Activated CD8-positive, alpha-beta memory T cell treated with anti-CD3 and anti-CD28 coated beads, Interleukin-2, amount 50 U/mL, for 24 hours (primary cell): Measurements from ENCODE around the gene ATP1B2.
"Not testable (repeated sequence)": the region's sequence is repeated elsewhere in the genome, so short reads cannot be mapped to it uniquely, and the experiment has no call there.

ENCODE experiments used
- DNase-seq: peaks from one replicate; pipeline ENCODE4 v3.0.0-alpha.2; 2020; ENCODE audit errors: extremely low read depth

Gene ATP1B2, protein sequence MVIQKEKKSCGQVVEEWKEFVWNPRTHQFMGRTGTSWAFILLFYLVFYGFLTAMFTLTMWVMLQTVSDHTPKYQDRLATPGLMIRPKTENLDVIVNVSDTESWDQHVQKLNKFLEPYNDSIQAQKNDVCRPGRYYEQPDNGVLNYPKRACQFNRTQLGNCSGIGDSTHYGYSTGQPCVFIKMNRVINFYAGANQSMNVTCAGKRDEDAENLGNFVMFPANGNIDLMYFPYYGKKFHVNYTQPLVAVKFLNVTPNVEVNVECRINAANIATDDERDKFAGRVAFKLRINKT

DNA sequence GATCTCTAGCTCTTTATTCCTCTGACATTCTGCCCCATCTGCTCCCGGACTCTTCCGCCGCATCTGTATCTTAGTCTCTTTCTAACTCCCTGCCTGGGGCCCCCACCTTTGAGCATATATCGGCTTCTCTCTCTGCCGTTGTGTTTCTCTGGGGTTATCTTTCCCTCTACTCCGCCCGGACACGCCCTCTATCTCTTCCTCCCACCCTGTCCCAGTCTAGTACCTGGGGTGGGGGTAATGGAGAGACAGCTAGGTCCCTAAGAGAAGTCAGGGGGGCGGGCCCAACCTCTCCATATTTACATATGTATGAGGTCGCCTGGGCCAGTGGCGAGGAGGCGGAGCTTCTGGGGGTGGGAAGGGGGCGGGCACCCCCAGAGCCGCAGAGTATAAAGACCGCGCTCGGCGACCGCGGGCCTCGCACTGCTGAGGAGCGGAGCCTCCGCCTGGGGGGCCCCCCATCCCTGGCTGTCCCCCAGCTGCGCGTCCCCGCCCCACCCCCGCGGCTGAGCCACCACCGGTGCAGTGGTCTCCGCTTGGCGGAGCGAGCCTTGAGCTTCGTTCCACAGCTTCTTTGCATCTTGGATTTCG, at the start of gene ATP1B2:
ATP1B2 (plus strand) TSS at position 418 of the 588 bp plus-strand sequence. CDS start 593 bp downstream, outside the sequence.
- DNase-seq, result peak; percentile 33

DNA sequence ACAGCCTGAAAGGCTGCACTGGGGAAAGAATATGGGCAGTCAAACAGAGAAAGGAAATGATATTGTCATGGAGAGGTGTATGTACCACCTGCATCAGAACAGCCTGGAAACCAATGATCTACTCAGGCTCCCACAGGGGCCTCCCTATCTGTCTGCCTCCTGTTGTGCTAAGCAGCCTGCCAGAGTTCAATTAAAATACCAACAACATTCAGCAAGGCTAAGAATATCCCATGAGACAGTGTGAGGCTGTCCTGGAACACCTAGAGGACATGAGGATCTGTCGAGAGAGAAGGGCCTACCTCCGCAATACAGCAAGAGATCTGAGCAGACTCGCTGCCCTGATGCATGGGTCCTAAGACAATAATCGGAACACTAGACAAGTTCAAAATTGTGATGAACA, 44.4 kb upstream of the ATP1B2 start:
- no peak for DNase-seq

DNA sequence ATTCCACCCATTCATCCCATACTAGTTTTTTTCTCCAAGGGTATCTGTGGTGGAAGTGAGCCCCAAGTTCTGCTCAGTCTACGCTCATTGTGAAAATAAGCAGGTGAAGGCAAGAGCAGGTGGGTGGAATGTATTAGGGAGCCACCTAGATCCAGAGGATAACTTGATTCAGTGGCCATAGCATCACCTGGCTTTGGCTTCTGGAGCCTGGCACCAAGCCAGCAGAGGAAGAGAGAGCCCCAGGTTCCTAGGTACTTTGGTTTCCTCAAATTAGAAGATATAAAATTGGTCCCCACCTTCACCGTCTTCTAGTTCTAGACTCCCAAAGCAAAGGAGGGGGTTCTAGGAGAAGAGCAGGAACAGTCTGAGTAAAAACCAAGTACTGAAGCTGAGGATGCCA, 40.1 kb upstream of the ATP1B2 start:
- DNase-seq, result no peak

DNA sequence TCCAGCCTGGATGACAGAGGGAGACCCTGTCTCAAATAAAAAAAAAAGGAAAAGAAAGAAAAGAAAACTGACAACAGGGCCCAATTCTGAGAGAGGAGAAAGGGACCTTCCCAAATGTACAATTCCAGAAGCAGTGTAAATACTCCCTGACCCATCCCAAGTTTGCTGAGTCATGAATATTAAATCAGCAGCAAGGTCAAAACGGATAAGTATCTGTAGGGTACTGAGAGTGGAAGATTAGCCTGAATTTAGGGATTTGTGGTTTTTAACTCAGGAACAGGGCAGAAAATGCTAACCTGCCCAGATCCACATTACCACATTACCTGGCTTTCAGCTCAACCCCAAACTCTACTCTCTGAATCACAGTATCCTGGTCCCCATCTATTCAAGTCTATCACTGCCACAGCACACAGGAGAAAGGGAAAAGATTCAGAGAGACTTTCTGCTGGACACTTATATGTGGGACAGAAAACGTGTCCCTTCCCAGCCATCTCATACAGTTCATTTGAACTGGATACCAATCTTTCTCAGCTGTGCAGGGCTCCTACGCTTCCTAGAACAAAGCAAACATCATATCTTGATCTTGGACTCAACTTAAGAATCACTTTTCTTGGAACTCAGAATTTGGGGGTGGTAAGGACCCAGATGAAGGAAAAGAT, 39.0 kb upstream of the ATP1B2 start:
- no peak for DNase-seq

DNA sequence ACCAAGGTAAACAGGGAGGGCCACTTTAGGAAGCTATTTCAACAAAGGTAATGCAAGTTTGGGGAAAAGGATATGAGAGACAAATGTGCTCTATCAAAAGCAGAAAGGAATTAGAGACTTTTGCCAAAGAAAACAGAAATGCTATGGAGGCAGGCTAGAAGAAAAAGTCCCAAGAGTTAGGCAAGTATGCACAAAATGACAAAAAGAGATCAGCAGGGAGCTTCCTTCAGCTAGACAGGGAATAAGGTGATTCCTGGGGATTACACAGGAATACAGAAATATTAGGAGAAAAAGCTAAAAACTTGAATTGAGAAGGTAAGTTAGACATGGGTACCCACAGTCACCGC, 38.5 kb upstream of the ATP1B2 start:
- DNase-seq, result no peak

DNA sequence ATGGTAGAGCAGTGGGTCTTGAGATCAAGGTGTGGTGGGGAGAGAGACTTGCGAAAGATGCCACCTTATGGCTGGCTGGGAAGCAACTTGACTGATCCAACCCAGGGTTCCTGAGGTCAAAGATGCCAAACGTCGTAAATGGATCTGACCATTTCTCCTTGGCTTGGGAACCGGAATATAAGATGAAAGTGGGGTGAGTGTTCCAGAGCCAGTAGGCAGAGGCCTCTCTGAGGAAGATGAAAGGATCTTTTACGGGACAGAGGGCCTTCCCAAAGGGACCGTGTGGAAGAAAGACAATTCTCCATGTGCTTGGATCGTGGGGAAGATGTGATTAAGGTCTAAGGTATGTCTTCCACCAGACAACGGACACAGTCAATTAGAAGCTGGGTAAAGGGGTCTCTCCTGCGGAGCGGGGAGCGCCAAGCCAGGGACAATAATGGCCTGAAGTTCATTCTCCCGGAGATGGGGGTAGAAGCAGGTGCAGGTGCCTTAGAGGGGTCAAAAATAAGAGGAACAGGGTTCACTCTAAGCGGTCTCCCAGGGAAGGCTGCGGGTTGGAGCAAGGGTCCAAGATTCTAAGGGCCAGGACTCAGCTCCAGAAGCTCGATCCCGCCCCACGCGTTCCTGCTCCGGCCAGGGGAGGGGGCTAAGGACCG, 36.8 kb upstream of the ATP1B2 start:
- DNase-seq, result no peak

DNA sequence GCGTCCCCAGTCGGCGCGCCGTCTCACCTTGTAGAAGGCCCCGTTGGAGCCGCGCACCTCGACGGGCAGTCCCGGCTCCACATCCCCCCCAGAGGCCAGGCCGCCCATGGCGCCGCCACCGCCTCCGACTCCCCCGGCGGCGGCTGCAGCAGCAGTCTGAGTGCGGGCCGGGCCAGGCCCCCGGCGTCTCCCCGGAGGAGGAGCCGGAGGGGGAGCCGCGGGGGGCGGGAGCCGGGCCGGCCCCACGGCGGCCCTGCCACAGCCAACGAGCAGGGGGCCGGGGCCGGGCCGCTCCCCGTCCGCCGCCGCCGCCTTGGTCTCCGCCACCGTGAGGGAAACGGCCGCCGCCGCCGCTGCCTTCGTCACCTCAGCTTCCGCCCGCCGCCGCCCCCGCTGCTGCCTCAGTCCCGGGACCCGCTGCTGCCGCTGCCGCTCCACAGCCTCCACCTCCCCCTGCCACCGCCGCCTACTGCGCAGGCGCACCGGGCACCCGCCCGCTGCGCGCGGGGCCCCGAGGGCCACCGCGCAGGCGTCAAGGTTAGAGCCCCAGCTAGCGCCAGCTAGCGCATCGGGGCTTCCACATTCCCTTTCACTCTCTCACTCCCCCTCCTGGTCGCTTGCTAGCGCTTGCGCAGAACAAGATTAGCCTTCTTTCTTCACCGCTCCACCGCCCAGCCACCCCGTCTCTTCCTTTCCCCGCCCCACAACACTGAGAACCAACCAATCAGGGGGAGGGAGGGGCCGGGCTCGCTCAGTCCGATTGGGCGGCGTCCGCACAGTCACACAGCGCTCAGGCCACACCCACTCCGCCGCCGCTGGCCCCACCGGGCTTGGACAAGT, 36.1 kb upstream of the ATP1B2 start, which contains the start of gene FXR2:
FXR2 (minus strand) TSS at position 473 of the 840 bp plus-strand sequence; CDS start at position 108, 365 bp downstream.
- peak; percentile 99 for DNase-seq

DNA sequence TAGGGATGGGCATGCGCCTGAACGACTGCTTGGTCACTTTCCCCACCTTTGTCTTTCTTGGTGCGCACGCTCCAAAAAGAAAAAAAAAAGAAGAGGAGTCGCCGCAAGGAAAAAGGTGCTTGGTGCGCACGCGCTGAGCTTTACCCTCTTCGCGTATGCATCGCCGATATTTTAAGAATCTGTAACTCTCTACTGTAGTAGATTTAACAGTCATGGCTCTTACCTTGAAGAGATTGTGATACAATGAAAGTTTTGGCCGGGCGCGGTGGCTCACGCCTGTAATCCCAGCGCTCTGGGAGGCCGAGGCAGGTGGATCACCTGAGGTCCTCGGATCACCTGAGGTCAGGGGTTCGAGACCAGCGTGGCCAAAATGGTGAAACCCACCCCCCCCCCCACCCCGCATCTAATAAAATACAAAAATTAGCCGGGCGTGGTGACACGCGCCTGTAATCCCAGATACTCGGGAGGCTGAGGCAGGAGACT, 35.4 kb upstream of the ATP1B2 start:
- DNase-seq, result no peak

DNA sequence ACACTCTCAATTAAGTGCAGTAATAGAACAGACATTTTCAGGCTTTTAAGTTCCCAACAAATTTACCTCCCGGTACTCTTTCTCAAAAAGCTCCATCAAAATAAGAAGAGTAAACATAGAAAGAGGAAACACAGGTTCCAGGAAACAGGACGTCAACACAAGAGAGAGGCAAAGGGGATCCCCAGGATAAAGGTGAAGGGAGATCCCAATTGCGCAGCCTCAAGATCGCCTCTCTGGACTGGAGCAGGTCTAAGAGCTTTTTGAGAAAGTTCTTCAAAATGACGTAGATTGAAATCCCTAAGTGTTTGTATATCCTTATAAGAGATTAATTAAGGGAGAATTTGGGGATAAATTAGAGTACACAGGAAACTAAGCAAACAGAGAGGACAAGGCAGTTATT, 32.1 kb upstream of the ATP1B2 start:
- no peak for DNase-seq

DNA sequence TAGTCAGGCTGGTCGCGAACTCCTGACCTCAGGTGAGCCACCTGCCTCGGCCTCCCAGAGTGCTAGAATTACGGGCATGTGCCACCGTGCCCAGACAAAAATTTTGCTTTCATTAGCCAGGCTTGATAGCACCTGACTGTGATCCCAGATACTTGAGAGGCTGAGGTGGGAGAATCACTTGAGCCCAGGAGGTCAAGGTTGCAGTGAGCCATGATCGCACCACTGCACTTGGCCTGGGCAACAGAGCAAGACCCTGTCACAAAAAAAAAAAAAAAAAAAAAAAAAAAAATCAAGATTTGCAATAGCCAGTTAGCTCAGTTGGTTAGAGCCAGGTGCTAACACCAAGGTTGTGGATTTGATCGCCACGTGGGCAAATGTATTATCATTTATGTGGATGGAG, 29.9 kb upstream of the ATP1B2 start:
- no peak for DNase-seq

DNA sequence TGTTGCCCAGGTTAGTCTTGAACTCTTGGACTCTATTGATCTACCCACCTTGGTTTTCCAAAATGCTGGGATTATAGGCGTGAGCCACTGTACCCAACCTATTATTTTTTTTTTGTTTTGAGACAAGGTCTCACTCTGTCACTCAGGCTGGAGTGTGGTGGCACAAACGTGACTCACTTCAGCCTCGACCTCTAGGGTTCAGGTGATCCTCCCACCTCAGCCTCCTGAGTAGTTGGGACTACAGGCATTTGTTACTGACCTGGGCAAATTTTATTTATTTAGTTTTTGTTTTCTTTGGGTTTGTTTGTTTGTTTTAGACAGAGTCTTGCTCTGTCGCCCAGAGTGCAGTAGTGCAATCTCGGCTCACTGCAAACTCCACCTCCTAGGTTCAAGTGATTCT, 27.1 kb upstream of the ATP1B2 start:
- no peak for DNase-seq

DNA sequence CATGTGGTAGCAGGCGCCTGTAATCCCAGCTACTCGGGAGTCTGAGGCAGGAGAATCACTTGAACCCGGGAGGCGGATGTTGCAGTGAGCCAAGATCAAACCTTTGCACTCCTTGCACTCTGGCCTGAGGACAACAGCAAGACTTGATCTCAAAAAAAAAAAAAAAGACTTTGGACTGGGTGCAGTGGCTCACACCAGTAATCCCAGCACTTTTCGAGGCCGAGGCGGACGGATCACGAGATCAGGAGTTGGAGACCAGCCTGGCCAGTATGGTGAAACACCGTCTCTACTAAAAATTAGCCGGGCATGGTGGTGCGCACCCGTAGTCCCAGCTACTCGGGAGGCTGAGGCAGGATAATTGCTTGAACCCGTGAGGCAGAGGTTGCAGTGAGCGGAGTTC, 25.0 kb upstream of the ATP1B2 start:
- DNase-seq, result not testable (repeated sequence)

DNA sequence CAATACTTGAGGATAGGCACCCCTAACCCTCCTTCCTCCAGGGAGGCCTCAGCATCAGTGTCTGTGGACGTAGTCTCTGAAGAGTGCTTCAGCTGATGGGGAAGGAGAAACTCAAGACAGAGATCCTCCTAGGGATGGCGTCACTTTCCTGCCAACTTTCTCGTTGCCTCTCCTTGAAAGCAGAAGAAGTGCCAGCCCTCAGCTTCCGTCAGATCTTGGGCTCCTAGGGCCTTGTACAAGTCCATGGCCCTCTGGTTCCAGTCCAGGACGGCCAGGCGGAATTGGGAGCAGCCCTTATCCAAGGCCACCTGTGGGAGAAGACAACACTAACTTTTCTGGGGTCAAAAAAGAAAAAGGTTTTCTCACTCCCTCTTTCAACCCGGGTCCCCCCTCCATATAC, 24.4 kb upstream of the ATP1B2 start:
- no peak for DNase-seq

DNA sequence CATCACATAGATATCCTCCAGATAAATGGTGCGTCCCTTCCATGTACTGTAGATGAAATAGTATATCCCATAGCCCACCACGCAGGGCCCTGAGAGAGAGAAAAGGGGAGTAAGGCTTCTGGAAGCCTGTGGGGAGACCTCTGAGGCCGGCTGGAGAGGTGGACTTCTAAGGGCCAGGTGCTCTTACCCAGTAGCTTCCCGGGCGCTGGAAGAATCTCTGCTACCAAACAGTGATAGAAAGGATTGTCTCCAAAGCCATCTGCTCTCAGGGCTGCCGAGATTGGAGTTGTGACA, 23.8 kb upstream of the ATP1B2 start:
- DNase-seq, result no peak

DNA sequence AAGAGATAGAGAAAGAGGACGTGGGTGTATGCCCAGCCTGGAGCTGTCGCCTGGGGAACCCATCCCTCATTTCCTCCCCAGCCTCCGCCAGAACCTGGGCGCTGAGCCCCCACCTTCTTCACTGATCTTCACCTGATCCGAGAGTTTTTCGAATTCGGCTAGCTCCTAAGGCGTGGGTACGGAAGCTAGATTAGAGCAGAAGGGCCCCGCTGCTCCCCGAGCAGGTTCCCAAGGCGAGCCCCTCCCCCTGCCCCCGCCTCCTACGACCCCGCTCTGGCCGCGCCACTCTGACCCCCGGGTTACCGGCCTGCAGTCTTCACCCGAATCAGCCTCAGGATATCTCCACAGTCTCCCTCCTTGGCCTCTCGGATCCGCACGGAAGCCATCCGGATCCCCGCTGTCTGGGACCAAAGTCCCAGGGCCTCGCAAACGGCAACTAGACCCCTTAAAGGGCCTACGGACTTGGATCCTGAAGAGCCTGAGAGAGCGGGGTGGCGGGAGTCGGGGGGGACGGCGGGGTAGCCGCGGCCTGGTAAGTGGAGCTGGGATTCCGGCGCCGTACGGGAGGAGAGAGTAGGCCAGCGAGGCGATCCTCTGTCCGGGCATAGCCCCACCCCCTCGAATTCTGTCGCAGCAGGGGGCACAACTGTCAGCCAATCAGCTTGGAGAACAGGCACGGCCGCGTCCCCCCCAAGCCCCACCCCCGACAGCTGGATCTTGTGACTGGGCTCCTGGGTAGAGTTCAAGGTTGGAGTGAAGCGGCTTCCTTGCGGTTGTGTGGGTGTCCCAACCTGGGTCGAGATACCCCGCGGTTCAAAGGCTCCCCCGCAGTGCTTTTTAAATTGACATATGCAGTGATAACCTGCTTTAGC, 23.2 kb upstream of the ATP1B2 start, which contains the start of gene SAT2:
SAT2 (minus strand) TSS at position 572 of the 872 bp plus-strand sequence; CDS start at position 386, 186 bp downstream.
- DNase-seq, result peak; percentile 71

DNA sequence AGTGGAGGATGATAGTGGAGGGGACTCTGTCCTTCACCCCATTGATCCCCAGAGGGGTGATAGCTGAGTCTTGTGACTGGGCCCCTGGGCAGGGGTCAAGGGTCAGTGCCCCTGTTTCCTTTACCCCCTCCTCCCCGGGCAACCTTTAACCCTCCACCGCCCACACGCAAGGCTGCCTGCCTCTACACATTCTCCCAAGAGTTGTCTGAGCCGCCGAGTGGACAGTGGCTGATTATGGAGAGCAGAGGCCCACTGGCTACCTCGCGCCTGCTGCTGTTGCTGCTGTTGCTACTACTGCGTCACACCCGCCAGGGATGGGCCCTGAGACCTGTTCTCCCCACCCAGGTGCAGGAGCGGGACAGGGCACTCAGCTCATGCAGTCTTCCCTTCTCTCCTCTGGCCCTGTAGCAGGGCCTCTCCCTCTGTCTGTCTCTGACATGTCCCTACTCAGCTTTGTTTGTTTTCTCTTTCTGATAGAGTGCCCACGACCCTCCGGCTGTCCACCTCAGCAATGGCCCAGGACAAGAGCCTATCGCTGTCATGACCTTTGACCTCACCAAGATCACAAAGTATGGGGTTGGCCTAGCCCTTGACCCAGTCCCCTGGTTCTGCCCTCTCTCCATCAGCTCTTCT, 20.7 kb upstream of the ATP1B2 start, which contains the start of gene SHBG:
SHBG (plus strand) TSS at position 197 of the 633 bp plus-strand sequence; CDS start at position 235, 38 bp downstream.
- no peak for DNase-seq

DNA sequence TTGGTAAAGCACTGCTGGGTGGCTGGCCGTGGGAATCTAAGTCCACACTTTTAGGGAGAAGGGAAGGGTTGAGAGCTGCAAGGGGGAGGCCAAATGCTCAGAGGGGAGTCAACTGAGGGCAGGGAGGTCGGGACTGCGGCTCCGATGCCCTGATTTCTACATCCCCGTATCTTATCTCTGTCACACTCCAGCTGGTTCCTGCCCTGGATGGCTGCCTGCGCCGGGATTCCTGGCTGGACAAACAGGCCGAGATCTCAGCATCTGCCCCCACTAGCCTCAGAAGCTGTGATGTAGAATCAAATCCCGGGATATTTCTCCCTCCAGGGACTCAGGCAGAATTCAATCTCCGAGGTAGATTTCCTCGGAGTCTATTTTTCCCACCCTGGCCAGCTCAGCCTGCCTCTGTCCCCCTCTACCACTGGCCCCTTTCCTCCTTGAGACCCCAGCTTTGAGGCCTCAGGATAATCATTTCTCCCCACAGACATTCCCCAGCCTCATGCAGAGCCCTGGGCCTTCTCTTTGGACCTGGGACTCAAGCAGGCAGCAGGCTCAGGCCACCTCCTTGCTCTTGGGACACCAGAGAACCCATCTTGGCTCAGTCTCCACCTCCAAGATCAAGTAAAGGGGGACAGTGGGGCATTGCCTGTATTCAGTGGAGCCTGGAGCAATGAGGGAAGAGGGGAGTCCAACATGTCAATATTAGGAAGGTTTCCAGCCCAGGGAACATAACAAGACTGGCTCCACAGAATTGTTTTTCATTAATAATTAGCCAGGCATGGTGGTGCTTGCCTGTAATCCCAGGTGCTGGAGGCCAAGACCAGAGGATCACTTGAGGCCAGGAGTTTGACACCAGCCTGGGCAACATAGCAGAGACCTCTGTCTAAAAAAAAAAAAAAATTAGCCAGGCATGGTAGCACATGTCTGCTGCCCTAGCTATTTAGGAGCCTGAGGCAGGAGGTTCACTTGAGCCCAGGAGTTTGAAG, 19.0 kb upstream of the ATP1B2 start:
- no peak for DNase-seq

DNA sequence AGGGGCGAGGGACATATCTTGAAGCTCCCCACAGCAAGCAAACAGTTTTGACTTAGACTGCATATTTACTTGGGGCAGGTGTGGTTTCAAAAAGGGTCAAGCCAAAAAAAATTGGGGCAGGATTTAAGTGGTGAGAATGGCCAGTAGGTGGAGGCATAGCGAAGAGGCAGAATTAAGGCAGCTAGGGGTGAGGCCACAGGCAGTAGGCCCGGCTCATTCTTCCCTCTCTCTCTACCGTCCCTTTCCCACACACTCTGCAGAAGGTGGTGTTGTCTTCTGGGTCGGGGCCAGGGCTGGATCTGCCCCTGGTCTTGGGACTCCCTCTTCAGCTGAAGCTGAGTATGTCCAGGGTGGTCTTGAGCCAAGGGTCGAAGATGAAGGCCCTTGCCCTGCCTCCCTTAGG, 18.2 kb upstream of the ATP1B2 start:
- no peak for DNase-seq

DNA sequence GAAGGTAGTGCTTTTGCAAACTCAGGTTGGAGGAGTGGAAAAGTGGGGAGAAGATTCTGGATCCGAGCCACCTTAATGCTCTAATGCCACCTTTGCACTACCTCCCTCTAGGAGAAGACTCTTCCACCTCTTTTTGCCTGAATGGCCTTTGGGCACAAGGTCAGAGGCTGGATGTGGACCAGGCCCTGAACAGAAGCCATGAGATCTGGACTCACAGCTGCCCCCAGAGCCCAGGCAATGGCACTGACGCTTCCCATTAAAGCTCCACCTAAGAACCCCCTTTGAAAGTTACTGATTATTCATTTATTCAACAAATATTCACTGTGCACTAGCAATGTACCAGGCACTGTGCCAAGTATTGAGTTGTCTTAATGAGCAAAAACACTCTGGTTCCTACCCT, 17.6 kb upstream of the ATP1B2 start:
- DNase-seq, result no peak
